ENCODE data around the gene STAC2. TPM values are rescaled to one million over a fixed set of nuclear protein-coding genes. Genes with fewer than 3 reads are reported as not detected.
"Not testable (repeated sequence)": the region's sequence is repeated elsewhere in the genome, so short reads cannot be mapped to it uniquely, and the experiment has no call there.

Gene STAC2
- total RNA-seq, 4 donors from 2014 or later, result 0.20 to 0.30 TPM; not detected in 2

GRCh38 chr17:39261286-39261685, 35.5 kb upstream of the STAC2 start:
- Histone ChIP-seq H3K9me3 (no peaks in the 10 kb centered on the region), H3K4me3 (no peak overlapping the region), H3K27ac (no peak overlapping the region), H3K4me1 (peaks cover 0 to 5% (median 0%) of the 10 kb centered on the region in 4 donors), H3K36me3 (peaks cover 4 to 90% (median 26%) of the 10 kb centered on the region in 3 donors), H3K27me3 (no peaks in the 10 kb centered on the region)
- 74 to 78% methylated on average over 7 of the region's 7 CpGs for WGBS, 2 donors
- DNase-seq (ENCODE audit: low spot score in 2 of 2), result no peak
- no peak for TF ChIP-seq CTCF (IDR thresholded peaks at IDR 0.05)
- no peak for TF ChIP-seq POLR2A (IDR thresholded peaks at IDR 0.05)
- no peak for TF ChIP-seq EP300 (IDR thresholded peaks at IDR 0.05)

GRCh38 chr17:39252788-39253460, 27.2 kb upstream of the STAC2 start:
- Histone ChIP-seq H3K27me3 (no peaks in the 10 kb centered on the region), H3K27ac (no peak overlapping the region), H3K4me3 (no peak overlapping the region), H3K36me3 (peaks cover 0 to 60% (median 0%) of the 10 kb centered on the region in 3 donors), H3K9me3 (no peaks in the 10 kb centered on the region), H3K4me1 (no peaks in the 10 kb centered on the region)
- no peak for DNase-seq (ENCODE audit: low spot score in 2 of 2)
- TF ChIP-seq CTCF (IDR thresholded peaks at IDR 0.05) (no peak), EP300 (IDR thresholded peaks at IDR 0.05) (no peak), POLR2A (IDR thresholded peaks at IDR 0.05) (no peak)
- WGBS, 2 donors, result 78 to 81% methylated on average over 7 of the region's 7 CpGs

DNA sequence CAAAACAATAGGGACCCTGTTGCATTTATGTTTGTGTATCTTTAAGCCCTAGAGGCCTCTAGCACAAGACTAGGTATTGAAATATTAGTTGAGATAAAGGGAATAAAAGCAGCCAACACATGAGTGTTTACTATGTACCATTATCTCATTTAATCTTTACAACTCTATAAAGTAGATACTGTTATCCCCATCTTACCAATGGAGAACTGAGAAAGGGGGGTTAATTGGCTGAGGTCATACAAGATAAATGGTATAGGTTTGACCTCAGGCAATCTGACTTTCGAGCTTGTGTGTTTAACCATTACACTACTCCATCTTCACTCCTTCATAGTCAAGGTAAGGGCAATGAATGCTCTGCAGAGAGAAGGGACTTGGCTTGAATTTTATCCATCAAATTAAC, 26.3 kb upstream of the STAC2 start:
- TF ChIP-seq POLR2A (IDR thresholded peaks at IDR 0.05) (no peak), CTCF (IDR thresholded peaks at IDR 0.05) (no peak), EP300 (IDR thresholded peaks at IDR 0.05) (no peak)
- H3K27ac ChIP-seq, result no peak overlapping the region
- no peak overlapping the region for H3K4me3 ChIP-seq
- no peaks in the 10 kb centered on the region for H3K27me3 ChIP-seq
- DNase-seq (ENCODE audit: low spot score in 2 of 2), result no peak
- 40 to 51% methylated on average over 1 of the region's 1 CpG for WGBS, 2 donors
- H3K4me1 ChIP-seq, result no peaks in the 10 kb centered on the region
- H3K9me3 ChIP-seq, result no peaks in the 10 kb centered on the region
- peaks cover 0 to 50% (median 0%) of the 10 kb centered on the region in 3 donors for H3K36me3 ChIP-seq

GRCh38 chr17:39250076-39250475, 24.3 kb upstream of the STAC2 start:
- not testable (repeated sequence) for H3K4me1 ChIP-seq; H3K4me3 ChIP-seq; H3K27ac ChIP-seq; H3K9me3 ChIP-seq; DNase-seq (ENCODE audit: low spot score in 2 of 2); H3K27me3 ChIP-seq
- WGBS, 2 donors, result 94 to 96% methylated on average over 12 of the region's 12 CpGs
- peaks cover 0 to 40% (median 0%) of the 10 kb centered on the region in 3 donors for H3K36me3 ChIP-seq

- no peak for DNase-seq (ENCODE audit: low spot score in 2 of 2)
Measured at GRCh38 chr17:39246274-39246673, 20.5 kb upstream of the STAC2 start.

More at GRCh38 chr17:39246274-39246673, 20.5 kb upstream of the STAC2 start:
- Histone ChIP-seq H3K9me3 (no peaks in the 10 kb centered on the region), H3K4me1 (peaks cover 0 to 8% (median 2%) of the 10 kb centered on the region in 4 donors), H3K4me3 (no peak overlapping the region), H3K36me3 (peaks cover 0 to 6% (median 0%) of the 10 kb centered on the region in 3 donors), H3K27me3 (peaks cover 0 to 2% of the 10 kb centered on the region in 2 donors), H3K27ac (no peak overlapping the region)
- WGBS, 2 donors, result 53 to 62% methylated on average over 3 of the region's 3 CpGs
- no peak for TF ChIP-seq CTCF (IDR thresholded peaks at IDR 0.05)
- TF ChIP-seq EP300 (IDR thresholded peaks at IDR 0.05), result no peak
- TF ChIP-seq POLR2A (IDR thresholded peaks at IDR 0.05), result no peak
